Fibroblast of villous mesenchyme (primary cell): ENCODE measurements around the gene ZDHHC17. TPM values are rescaled to one million over a fixed set of nuclear protein-coding genes. Genes with fewer than 3 reads are reported as not detected.

ENCODE experiments used
- DNase-seq: peaks from one replicate; pipeline ENCODE4 v3.0.0-alpha.2; 2010; ENCODE audit warnings: low read depth
- H3K4me3 ChIP-seq: 2 replicates; pipeline ENCODE4 v1.5.1; 2011; ENCODE audit warnings: low read depth, mild to moderate bottlenecking, low read length
- total RNA-seq: library from RNA; depleted of rRNA; stranded (reverse); fragments of >200 nt; gene quantifications from 2 replicates; pipeline ENCODE4 v1.2.3, GENCODE V29; 2012
- TF ChIP-seq, protein P1 (sequence below): IDR thresholded peaks from 2 replicates; pipeline ENCODE4 v1.5.1; 2012; ENCODE audit warnings: low read depth, mild to moderate bottlenecking, low read length; ENCODE audit not compliant: insufficient read depth

The ZDHHC17 gene
- total RNA-seq, 1 donor, result 73.0 TPM

DNA sequence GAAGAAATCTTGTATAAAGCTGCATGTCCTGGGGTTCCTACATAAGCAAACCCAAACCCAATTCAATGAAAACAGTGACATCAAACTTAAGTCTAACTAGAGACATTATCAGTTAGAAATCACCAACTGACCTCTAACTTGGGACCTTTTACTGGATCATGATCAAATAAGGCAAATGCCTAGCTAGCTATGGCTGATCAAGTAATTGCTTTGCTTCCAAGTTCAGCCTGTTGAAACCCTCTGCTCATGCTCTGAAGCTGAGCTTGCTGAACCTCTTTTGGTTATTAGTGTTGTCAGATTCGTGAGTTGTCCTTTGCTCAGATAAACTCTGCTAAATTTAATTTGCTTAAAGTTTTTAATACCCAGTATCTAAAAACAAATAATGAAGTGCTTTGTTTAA is 28.9 kb downstream of the ZDHHC17 start:
- TF ChIP-seq, protein P1, sequence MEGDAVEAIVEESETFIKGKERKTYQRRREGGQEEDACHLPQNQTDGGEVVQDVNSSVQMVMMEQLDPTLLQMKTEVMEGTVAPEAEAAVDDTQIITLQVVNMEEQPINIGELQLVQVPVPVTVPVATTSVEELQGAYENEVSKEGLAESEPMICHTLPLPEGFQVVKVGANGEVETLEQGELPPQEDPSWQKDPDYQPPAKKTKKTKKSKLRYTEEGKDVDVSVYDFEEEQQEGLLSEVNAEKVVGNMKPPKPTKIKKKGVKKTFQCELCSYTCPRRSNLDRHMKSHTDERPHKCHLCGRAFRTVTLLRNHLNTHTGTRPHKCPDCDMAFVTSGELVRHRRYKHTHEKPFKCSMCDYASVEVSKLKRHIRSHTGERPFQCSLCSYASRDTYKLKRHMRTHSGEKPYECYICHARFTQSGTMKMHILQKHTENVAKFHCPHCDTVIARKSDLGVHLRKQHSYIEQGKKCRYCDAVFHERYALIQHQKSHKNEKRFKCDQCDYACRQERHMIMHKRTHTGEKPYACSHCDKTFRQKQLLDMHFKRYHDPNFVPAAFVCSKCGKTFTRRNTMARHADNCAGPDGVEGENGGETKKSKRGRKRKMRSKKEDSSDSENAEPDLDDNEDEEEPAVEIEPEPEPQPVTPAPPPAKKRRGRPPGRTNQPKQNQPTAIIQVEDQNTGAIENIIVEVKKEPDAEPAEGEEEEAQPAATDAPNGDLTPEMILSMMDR, result no peak

DNA sequence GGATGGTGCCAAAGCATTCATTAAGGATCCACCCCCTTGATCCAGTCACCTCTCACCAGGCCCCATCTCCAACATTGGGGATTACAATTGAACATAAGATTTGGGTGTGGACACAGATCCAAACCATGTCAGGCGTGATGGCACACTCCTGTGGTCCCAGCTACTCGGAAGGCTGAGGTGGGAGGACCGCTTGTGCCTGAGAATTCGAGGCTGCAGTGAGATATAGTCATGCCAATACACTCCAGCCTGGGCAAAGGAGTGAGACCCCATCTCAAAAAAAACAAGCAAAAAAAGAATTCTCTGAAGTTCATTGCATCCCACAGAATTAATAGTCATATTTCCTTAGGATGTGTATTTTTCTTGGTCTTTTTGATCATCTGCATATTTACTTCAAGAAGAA is 34.9 kb downstream of the ZDHHC17 start:
- no peak for DNase-seq
- H3K4me3 ChIP-seq, result no peak overlapping the region
- TF ChIP-seq, protein P1, result no peak

More for the DNA sequence above, 28.9 kb downstream of the ZDHHC17 start:
- no peak overlapping the region for H3K4me3 ChIP-seq
- no peak for DNase-seq

DNA sequence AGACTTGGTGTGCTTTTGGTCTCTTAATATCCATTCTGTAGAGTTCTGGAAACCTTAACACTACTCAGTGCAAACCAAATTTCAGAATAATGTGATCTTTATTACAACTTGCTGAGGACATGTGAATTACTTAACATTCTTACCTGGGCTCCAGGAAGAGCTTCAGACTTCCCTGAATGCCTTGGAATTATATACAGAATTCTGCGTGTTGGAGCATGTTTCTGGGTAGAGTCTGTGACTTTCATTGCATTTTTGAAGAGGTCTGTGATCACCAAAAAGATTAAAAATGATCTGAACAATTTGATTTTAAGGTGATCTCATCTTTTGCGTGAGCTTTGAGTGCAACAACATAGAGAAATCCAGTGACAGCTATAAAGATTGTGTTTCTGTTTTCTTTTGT is 35.4 kb downstream of the ZDHHC17 start:
- TF ChIP-seq, protein P1, result no peak
- no peak overlapping the region for H3K4me3 ChIP-seq
- no peak for DNase-seq

DNA sequence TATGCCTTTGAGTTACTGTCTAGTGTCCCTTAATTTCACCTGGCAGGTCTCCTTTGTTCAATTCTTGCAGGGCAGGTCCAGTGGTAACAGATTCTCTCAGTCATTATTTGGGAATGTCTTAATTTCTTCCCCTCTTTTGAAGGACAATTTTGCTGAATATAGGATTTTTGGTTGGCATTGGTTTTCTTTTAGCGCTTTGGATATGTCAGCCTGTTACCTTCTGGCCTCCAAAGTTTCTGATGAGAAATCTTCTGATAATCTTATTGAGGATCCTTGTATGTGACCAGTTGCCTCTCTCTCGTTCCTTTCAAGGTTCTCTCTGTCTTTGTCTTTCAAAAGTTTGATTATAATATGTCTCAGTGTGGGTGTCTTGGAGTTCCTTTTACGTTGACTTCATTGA is 38.1 kb downstream of the ZDHHC17 start:
- DNase-seq, result no peak
- no peak overlapping the region for H3K4me3 ChIP-seq
- TF ChIP-seq, protein P1, result no peak

DNA sequence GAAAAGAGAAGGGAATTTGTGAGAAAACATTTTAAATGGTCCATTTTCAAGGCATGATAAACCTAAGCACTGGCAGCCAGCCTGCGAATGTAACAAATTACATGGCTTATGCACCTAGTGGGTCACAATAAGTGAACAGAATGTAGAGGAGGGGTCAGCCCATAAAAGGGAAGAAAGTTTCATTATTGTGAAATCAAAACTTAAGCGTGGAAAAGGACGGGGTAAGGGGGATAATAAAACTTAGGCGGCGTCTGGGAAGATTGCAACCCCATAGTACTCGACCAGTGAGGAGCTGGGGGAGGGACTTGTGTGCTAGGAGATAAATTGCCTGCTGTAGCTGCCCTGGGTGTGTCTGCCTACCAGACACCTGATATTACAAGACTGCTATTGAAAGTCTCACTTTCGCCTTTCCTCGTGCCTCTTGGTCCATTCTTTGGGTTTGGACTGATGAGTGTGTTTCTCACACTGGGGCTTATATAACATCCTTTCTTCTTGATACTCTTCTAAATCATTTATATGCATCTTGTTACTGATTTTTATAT is 40.6 kb downstream of the ZDHHC17 start:
- no peak for DNase-seq
- TF ChIP-seq, protein P1, result no peak
- H3K4me3 ChIP-seq, result no peak overlapping the region

DNA sequence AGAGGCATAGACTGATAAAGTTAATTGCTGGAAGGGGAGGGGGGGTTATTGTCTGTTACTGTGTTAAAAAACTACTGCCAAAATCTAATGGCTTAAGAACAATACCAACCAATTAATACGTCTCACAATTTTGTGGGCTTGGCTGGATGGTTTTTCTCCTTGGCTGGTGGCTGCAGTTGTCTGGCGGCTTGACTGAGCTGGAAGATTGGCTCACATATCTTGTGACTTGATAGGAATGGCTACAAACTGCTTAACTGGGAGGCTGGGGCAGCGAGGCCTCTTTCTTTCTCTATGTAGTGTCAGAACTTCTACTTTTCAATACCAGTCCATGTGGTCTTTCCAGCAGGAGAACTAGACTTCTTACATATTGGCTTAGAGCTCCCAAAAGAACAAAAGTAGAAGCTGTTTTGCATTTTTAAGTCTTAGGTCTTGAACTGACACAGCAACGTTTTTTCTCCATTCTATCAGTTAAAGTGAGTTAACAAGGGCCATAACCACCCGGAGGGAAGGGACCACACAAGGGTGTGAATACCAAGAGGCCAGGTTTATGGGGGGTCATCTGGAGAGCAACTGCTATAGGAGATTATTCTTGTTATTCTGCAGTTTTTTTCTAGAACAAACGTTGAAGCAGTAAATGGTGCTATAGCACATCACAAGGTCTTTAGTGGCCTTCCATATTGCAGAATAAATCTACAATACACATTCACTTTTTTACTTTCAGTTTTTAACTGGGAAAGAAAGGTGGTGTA is 46.9 kb downstream of the ZDHHC17 start:
- TF ChIP-seq, protein P1, result no peak
- DNase-seq, result no peak
- no peak overlapping the region for H3K4me3 ChIP-seq
